ENCODE measurements around the gene HOXA1. TPM values are rescaled to one million over a fixed set of nuclear protein-coding genes. Genes with fewer than 3 reads are reported as not detected.

HOXA1 gene
- total RNA-seq, 6 experiments from 2014 or later = 0.28 to 0.81 (median 0.45) TPM

DNA sequence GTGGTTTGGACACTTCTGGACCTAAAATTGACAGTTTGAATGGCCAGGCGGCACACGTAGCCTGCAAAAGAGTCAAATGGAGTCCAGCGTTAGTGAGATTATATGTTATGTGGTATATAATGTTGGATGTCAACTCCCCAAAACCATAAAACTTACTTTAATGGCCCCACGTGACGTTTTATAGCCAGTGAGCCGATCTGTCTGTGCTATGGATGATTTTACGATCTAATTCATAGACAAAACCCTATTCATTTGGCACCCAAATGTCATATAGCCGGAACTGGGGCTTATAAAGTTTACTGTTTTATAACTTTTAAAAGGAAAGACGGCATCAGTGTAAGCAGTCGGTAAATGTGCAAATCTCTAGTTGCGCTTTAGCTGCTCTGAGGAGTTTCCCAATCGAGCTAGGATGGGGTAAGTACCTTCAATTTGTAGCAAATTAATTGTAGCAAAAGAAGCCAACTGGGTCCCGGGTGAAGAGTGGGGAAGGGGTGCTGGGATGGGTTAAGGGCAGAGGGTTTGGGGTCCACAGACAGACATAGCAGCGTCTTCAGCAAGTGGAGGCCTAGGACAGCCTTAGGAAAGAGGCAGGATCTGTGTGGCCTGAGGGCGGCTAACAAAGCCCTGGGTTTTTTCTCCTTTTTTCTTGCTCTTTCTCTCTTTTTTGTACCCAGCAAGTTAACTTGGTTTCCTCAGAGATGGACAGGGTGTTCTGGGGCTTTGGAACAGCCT is 44.5 kb upstream of the HOXA1 start:
- Mint-ChIP-seq H3K9me3 (no peaks in the 10 kb centered on the region), H3K4me1 (ENCODE audit: low read depth) (peaks cover 13% of the 10 kb centered on the region), H3K4me3 (no peak overlapping the region), H3K36me3 (ENCODE audit: low read depth) (peaks cover 23% of the 10 kb centered on the region), H3K27ac (no peak overlapping the region), H3K27me3 (ENCODE audit: insufficient read depth) (peaks cover 3% of the 10 kb centered on the region; the same call in 1 of the 2 replicates)
- TF ChIP-seq, protein P1, sequence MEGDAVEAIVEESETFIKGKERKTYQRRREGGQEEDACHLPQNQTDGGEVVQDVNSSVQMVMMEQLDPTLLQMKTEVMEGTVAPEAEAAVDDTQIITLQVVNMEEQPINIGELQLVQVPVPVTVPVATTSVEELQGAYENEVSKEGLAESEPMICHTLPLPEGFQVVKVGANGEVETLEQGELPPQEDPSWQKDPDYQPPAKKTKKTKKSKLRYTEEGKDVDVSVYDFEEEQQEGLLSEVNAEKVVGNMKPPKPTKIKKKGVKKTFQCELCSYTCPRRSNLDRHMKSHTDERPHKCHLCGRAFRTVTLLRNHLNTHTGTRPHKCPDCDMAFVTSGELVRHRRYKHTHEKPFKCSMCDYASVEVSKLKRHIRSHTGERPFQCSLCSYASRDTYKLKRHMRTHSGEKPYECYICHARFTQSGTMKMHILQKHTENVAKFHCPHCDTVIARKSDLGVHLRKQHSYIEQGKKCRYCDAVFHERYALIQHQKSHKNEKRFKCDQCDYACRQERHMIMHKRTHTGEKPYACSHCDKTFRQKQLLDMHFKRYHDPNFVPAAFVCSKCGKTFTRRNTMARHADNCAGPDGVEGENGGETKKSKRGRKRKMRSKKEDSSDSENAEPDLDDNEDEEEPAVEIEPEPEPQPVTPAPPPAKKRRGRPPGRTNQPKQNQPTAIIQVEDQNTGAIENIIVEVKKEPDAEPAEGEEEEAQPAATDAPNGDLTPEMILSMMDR (IDR thresholded peaks at IDR 0.05) = no peak
- DNase-seq = no peak

DNA sequence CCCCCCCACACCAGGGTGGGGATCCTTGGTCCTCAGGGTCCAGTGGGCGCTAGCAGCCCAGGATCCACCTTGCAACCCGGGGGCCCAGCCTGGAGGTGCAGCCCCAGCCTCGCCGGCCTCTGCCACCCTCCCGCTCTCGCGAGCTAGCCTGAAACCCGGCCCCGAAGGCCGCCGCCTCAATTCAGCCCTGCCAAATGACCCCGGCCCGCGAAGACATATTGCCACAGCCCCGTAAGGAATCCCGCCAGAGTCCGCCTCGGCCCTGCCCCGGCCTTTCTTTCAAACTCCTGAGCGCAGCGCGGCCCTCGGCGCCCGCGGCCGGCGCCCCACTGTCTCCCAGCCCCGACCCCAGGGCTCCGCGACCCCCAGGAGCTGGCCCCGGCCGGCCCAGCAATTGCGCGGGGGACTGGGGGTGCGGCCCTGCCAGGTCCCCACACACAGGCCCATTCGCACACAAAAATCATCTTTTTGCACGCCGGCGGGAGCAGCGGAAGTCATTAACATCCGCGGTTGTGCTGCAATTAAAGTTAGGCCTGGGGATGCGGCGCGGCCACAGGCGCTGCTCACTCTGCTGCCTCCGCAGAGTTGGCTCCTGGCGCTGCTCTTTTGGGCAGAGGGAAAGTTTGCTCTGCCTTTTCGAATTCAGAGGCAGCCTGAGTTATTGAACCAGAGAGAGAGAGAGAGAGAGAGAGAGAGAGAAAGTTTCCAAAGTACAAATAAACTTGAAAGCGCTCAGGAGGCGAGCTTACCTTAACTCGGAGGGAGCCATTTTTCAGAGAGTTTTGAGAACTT is 43.7 kb upstream of the HOXA1 start:
- DNase-seq = no peak
- no peak overlapping the region for H3K27ac Mint-ChIP-seq
- peaks cover 19% of the 10 kb centered on the region for H3K36me3 Mint-ChIP-seq (ENCODE audit: low read depth)
- peaks cover 20% of the 10 kb centered on the region for H3K4me1 Mint-ChIP-seq (ENCODE audit: low read depth)
- H3K27me3 Mint-ChIP-seq (ENCODE audit: insufficient read depth) = peaks cover 3% of the 10 kb centered on the region; the same call in 1 of the 2 replicates
- H3K4me3 Mint-ChIP-seq = no peak overlapping the region
- TF ChIP-seq, protein P1 (IDR thresholded peaks at IDR 0.05) = no peak
- H3K9me3 Mint-ChIP-seq = no peaks in the 10 kb centered on the region

DNA sequence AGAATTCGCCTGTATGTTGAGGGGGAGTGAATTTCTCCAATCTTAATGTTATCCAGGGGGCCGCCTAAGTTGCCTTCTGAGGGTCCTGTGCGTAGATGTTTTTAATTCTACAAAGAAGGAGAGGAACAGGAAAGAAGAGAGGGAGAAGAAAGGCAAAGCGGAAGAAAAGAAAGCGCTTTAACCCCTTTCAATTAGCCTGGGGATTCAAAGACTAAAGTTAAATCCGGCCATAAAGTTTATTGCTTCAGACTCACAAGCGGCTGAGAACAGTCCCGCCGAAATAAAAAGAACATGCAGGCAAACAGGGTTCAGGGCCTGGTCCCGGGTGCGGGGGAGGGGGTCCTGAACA is 43.2 kb upstream of the HOXA1 start:
- Mint-ChIP-seq H3K27ac (no peak overlapping the region), H3K36me3 (ENCODE audit: low read depth) (peaks cover 19% of the 10 kb centered on the region), H3K4me1 (ENCODE audit: low read depth) (peaks cover 26% of the 10 kb centered on the region), H3K27me3 (ENCODE audit: insufficient read depth) (peaks cover 3% of the 10 kb centered on the region; the same call in 1 of the 2 replicates), H3K4me3 (no peak overlapping the region), H3K9me3 (no peaks in the 10 kb centered on the region)
- DNase-seq = no peak
- TF ChIP-seq, protein P1 (IDR thresholded peaks at IDR 0.05) = no peak

DNA sequence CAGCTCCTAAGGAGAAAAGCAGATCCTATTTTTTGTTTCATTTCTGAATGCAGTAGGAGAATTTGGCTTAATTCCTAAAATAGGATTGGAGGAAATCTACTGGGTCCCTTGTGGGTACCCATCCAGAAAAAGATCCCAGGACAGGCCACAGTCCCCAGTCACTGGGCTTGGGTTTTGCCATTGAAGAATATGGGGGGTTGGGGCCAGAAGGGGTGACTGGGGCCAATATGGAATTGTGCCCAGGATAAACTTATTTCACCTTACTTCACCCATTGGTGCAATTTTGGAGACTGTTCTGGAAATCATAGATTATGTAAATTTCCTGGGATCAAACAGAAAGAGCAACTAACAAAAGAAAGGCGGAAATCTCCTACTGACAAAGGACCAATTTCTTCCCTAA is 42.7 kb upstream of the HOXA1 start:
- Mint-ChIP-seq H3K4me3 (no peak overlapping the region), H3K9me3 (no peaks in the 10 kb centered on the region), H3K27me3 (ENCODE audit: insufficient read depth) (peaks cover 3% of the 10 kb centered on the region; the same call in 1 of the 2 replicates), H3K36me3 (ENCODE audit: low read depth) (peaks cover 19% of the 10 kb centered on the region), H3K27ac (no peak overlapping the region), H3K4me1 (ENCODE audit: low read depth) (peaks cover 30% of the 10 kb centered on the region)
- TF ChIP-seq, protein P1 (IDR thresholded peaks at IDR 0.05) = no peak
- no peak for DNase-seq

DNA sequence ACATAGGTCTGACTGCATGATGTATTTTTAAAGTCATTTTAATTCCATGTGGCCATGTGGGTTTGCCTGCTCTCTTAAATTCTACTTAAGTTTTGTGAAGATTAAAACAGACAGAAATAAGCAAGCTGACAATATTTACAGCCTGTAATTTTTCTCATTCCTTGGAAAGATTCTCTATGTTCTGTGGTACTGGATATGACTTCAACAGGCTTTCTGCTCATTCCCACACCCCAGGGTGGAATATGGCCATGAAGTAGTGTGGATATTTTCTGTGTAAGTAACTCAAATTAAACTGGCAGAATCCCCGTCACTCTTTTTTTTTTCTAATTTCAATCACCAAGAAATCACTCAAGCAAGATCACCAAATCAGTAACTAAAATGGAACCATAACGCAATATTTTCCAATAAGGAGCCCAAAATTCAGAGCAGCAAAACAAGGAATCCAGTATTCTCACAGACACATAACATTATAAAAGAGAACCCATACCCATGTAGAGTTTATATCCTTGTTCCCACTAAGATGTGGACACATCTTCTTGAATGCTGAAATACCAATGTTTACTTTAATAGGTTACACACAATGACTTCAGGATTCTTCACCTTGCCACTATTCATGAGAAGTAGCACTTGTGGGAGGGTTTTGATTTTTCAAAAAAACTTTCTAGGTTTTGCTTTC is 42.0 kb upstream of the HOXA1 start:
- Mint-ChIP-seq H3K36me3 (ENCODE audit: low read depth) (peaks cover 19% of the 10 kb centered on the region), H3K4me1 (ENCODE audit: low read depth) (peaks cover 27% of the 10 kb centered on the region), H3K4me3 (no peak overlapping the region), H3K27ac (no peak overlapping the region), H3K27me3 (ENCODE audit: insufficient read depth) (peaks cover 3% of the 10 kb centered on the region; the same call in 1 of the 2 replicates), H3K9me3 (no peaks in the 10 kb centered on the region)
- TF ChIP-seq, protein P1 (IDR thresholded peaks at IDR 0.05) = no peak
- DNase-seq = no peak
